Measurements from ENCODE around the gene THAP7.

- no peak for TF ChIP-seq CTCF (IDR thresholded peaks at IDR 0.05; ENCODE audit: low read depth, low read length, poor library complexity, severe bottlenecking)
- TF ChIP-seq EZH2phosphoT487 (IDR thresholded peaks at IDR 0.05; ENCODE audit: borderline replicate concordance, low read length) = no peak
Measured at GRCh38 chr22:21042978-21043859, 41.3 kb upstream of the THAP7 start.
